LHCN-M2 (cell line): ENCODE data around the gene ARHGAP6. TPM values are rescaled to one million over a fixed set of nuclear protein-coding genes. Genes with fewer than 3 reads are reported as not detected.
"Not testable (repeated sequence)": the region's sequence is repeated elsewhere in the genome, so short reads cannot be mapped to it uniquely, and the experiment has no call there.

Source experiments
- DNase-seq: peaks from one replicate; pipeline ENCODE4 v3.0.0-alpha.2; 2012; ENCODE audit warnings: low read depth
- total RNA-seq: library from RNA; depleted of rRNA; stranded (reverse); fragments of >200 nt; gene quantifications from 2 replicates; pipeline ENCODE4 v1.2.3, GENCODE V29; 2014

Gene ARHGAP6
- total RNA-seq, 1 experiment from 2014 or later, result 5.2 TPM

- DNase-seq, result no peak
Observed at GRCh38 chrX:11528623-11529022, 137.1 kb downstream of the ARHGAP6 start.

- no peak for DNase-seq
Observed at GRCh38 chrX:11525685-11526084, 140.0 kb downstream of the ARHGAP6 start.

GRCh38 chrX:11519234-11519633 is 146.5 kb downstream of the ARHGAP6 start:
- DNase-seq, result not testable (repeated sequence)

GRCh38 chrX:11509786-11510185 is 155.9 kb downstream of the ARHGAP6 start:
- peak; percentile 26 for DNase-seq

- DNase-seq, result no peak
Observed at GRCh38 chrX:11504234-11504633, 161.5 kb downstream of the ARHGAP6 start.

- no peak for DNase-seq
Observed at GRCh38 chrX:11499076-11500044, 166.4 kb downstream of the ARHGAP6 start.

- DNase-seq, result not testable (repeated sequence)
Observed at GRCh38 chrX:11491375-11491774, 174.3 kb downstream of the ARHGAP6 start.

- DNase-seq, result no peak
Observed at GRCh38 chrX:11484290-11484689, 181.4 kb downstream of the ARHGAP6 start.

GRCh38 chrX:11481035-11481434 is 184.7 kb downstream of the ARHGAP6 start:
- no peak for DNase-seq

GRCh38 chrX:11480626-11481025 is 185.1 kb downstream of the ARHGAP6 start:
- DNase-seq, result no peak

- no peak for DNase-seq
Observed at GRCh38 chrX:11478911-11479310, 186.8 kb downstream of the ARHGAP6 start.

- no peak for DNase-seq
Observed at GRCh38 chrX:11478026-11478425, 187.7 kb downstream of the ARHGAP6 start.

GRCh38 chrX:11474576-11474975 is 191.1 kb downstream of the ARHGAP6 start:
- no peak for DNase-seq

GRCh38 chrX:11474021-11474420 is 191.7 kb downstream of the ARHGAP6 start:
- no peak for DNase-seq

- DNase-seq, result no peak
Observed at GRCh38 chrX:11472879-11473278, 192.8 kb downstream of the ARHGAP6 start.

- no peak for DNase-seq
Observed at GRCh38 chrX:11472381-11472780, 193.3 kb downstream of the ARHGAP6 start.

GRCh38 chrX:11470250-11470974 is 195.3 kb downstream of the ARHGAP6 start:
- peak; percentile 61 for DNase-seq

GRCh38 chrX:11465648-11466411 is 199.9 kb downstream of the ARHGAP6 start:
- DNase-seq, result no peak

GRCh38 chrX:11464836-11465463 is 200.8 kb downstream of the ARHGAP6 start:
- no peak for DNase-seq

- DNase-seq, result no peak
Observed at GRCh38 chrX:11464380-11464779, 201.3 kb downstream of the ARHGAP6 start.

- no peak for DNase-seq
Observed at GRCh38 chrX:11462648-11463047, 203.1 kb downstream of the ARHGAP6 start.
